GM23338 (cell line): Measurements from ENCODE around the gene PHKB.

ENCODE experiments used
- POLR2AphosphoS5 ChIP-seq: IDR thresholded peaks from 2 replicates; pipeline ENCODE4 v1.6.1; 2016; ENCODE audit warnings: antibody characterized with exemption, low read depth
- TF ChIP-seq, protein P1 (sequence below), 2 experiments: fragments of 200-600 bp in 1 of 2; sonication (generic) in 1 of 2; conservative IDR thresholded peaks; 2 replicates each; pipeline versions ENCODE4 v1.5.1 to v1.6.1; 2016 to 2017; ENCODE audit warnings: antibody characterized with exemption in 2 of 2, low read depth in 2 of 2, mild to moderate bottlenecking in 2 of 2, moderate library complexity in 1 of 2

DNA sequence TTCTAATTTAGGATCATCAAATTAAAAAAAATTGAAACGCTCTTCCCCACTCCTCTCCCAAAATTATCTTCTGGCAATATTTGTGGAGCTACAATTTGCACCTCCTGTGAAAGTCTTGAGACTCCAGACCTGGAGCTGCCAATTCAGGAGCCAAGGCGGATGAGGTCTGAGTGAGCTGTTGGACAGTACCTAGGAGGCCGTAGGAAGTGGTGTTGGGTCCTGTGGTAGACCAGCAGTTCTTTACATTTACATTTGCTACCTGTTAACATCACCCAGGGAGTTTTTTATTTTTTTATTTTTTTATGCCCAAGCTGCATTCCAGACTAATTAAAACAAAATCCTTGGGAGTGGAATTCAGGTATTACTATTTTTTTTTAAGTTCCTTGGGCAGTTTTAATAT, 271.0 kb downstream of the PHKB start:
- TF ChIP-seq, protein P1, sequence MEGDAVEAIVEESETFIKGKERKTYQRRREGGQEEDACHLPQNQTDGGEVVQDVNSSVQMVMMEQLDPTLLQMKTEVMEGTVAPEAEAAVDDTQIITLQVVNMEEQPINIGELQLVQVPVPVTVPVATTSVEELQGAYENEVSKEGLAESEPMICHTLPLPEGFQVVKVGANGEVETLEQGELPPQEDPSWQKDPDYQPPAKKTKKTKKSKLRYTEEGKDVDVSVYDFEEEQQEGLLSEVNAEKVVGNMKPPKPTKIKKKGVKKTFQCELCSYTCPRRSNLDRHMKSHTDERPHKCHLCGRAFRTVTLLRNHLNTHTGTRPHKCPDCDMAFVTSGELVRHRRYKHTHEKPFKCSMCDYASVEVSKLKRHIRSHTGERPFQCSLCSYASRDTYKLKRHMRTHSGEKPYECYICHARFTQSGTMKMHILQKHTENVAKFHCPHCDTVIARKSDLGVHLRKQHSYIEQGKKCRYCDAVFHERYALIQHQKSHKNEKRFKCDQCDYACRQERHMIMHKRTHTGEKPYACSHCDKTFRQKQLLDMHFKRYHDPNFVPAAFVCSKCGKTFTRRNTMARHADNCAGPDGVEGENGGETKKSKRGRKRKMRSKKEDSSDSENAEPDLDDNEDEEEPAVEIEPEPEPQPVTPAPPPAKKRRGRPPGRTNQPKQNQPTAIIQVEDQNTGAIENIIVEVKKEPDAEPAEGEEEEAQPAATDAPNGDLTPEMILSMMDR (conservative IDR thresholded peaks at IDR 0.05; ENCODE audit: low read depth in 2 of 2), result no peak
- TF ChIP-seq POLR2AphosphoS5, result no peak
